MV-4-11 (cell line): ENCODE data around the gene GUF1.

Source experiments
- DNase-seq: peaks from one replicate; lab custom pipeline; 2025; lab: John Stamatoyannopoulos, UW

GUF1 gene

GRCh38 chr4:44678094-44679041 is at the start of gene GUF1:
GUF1 (plus strand) TSS chr4:44678420; CDS start chr4:44678623, 203 bp downstream.
- DNase-seq = peak; percentile 89

- peak; percentile 38 for DNase-seq
Measured at GRCh38 chr4:44629280-44629866, 48.8 kb upstream of the GUF1 start.

GRCh38 chr4:44632089-44632488 is 46.1 kb upstream of the GUF1 start:
- DNase-seq = no peak

- no peak for DNase-seq
Measured at GRCh38 chr4:44632733-44633132, 45.5 kb upstream of the GUF1 start.

GRCh38 chr4:44638091-44638490 is 40.1 kb upstream of the GUF1 start:
- no peak for DNase-seq

GRCh38 chr4:44646151-44646550 is 32.1 kb upstream of the GUF1 start:
- DNase-seq = no peak

GRCh38 chr4:44651425-44651824 is 26.8 kb upstream of the GUF1 start, which contains the start of gene YIPF7:
YIPF7 (minus strand) TSS chr4:44651625; CDS start chr4:44650100, 1,525 bp downstream.
- no peak for DNase-seq

- no peak for DNase-seq
Measured at GRCh38 chr4:44652002-44652401, 26.2 kb upstream of the GUF1 start.

GRCh38 chr4:44660396-44660795 is 17.8 kb upstream of the GUF1 start:
- DNase-seq = no peak

GRCh38 chr4:44661940-44662622 is 16.1 kb upstream of the GUF1 start:
- DNase-seq = no peak

- peak; percentile 48 for DNase-seq
Measured at GRCh38 chr4:44662623-44663005, 15.6 kb upstream of the GUF1 start.

GRCh38 chr4:44663539-44664263 is 14.5 kb upstream of the GUF1 start:
- DNase-seq = no peak

- DNase-seq = no peak
Measured at GRCh38 chr4:44668526-44668925, 9.7 kb upstream of the GUF1 start.

GRCh38 chr4:44670506-44671199 is 7.6 kb upstream of the GUF1 start:
- no peak for DNase-seq

GRCh38 chr4:44671636-44672035 is 6.6 kb upstream of the GUF1 start:
- no peak for DNase-seq

- DNase-seq = peak; percentile 1
Measured at GRCh38 chr4:44674471-44674870, 3.7 kb upstream of the GUF1 start.

GRCh38 chr4:44675366-44675765 is 2.9 kb upstream of the GUF1 start:
- no peak for DNase-seq

GRCh38 chr4:44679060-44679459 is 840 bp downstream of the GUF1 start:
- DNase-seq = no peak

GRCh38 chr4:44684648-44685047 is 6.4 kb downstream of the GUF1 start:
- DNase-seq = no peak

GRCh38 chr4:44700427-44700826 is 22.2 kb downstream of the GUF1 start:
- DNase-seq = no peak

- DNase-seq = peak; percentile 15
Measured at GRCh38 chr4:44701037-44701436, 22.8 kb downstream of the GUF1 start.
